22Rv1 (cell line): ENCODE data around the gene COL4A2.

Experiments used
- CTCF ChIP-seq: fragments of 450-650 bp; IDR thresholded peaks from 2 replicates; pipeline ENCODE4 v1.5.1; 2017; ENCODE audit warnings: mild to moderate bottlenecking
- ZFX ChIP-seq: fragments of 450-650 bp; IDR thresholded peaks from 2 replicates; pipeline ENCODE4 v1.6.1; 2017; ENCODE audit warnings: antibody characterized with exemption, borderline replicate concordance

GRCh38 chr13:110302997-110303396, 4.1 kb upstream of the COL4A2 start:
- no peak for TF ChIP-seq ZFX
- no peak for TF ChIP-seq CTCF
